Measurements from ENCODE around the gene BCAR1. TPM values are rescaled to one million over a fixed set of nuclear protein-coding genes. Genes with fewer than 3 reads are reported as not detected.

Gene BCAR1
- 19.8 and 36.0 TPM in 2 replicates for total RNA-seq

GRCh38 chr16:75251280-75252048 is at the start of gene BCAR1:
Gene BCAR1 (minus strand): TSS chr16:75251624. CDS start chr16:75251482, 142 bp downstream.

GRCh38 chr16:75218256-75219076 is 33.0 kb downstream of the BCAR1 start, which contains the start of gene CTRB1:
Gene CTRB1 (plus strand): TSS chr16:75218988. CDS start chr16:75219008, 20 bp downstream.

GRCh38 chr16:75206749-75207451 is 44.5 kb downstream of the BCAR1 start, which contains the start of gene CTRB2:
Gene CTRB2 (minus strand): TSS chr16:75207161. CDS start chr16:75207141, 20 bp downstream.

Other genes starting within 250 kb of the BCAR1 start
- 0.55 and 0.71 TPM in 2 replicates for gene LDHD, start 134.8 kb downstream of the BCAR1 start, total RNA-seq
- 6.5 and 9.9 TPM in 2 replicates for gene ZFP1, start 103.1 kb downstream of the BCAR1 start, total RNA-seq
- not detected in 2 replicates for gene CTRB2, start 44.5 kb downstream of the BCAR1 start, total RNA-seq
- not detected in 2 replicates for gene CTRB1, start 32.6 kb downstream of the BCAR1 start, total RNA-seq
- gene CFDP1, start 181.9 kb upstream of the BCAR1 start, total RNA-seq = 47.1 and 63.6 TPM in 2 replicates
- 14.4 and 15.9 TPM in 2 replicates for gene TMEM170A, start 213.1 kb upstream of the BCAR1 start, total RNA-seq
- gene CHST6, start 243.8 kb upstream of the BCAR1 start, total RNA-seq = 1.6 and 1.7 TPM in 2 replicates